Neural progenitor cell (in vitro differentiated cells): Measurements from ENCODE around the gene ALMS1.
"Not testable (repeated sequence)": the region's sequence is repeated elsewhere in the genome, so short reads cannot be mapped to it uniquely, and the experiment has no call there.

Experiments used
- EZH2 ChIP-seq: fragments of 200-600 bp; sonication (generic); IDR thresholded peaks from 2 replicates; pipeline ENCODE4 v1.6.1; 2017; ENCODE audit warnings: antibody characterized with exemption, mild to moderate bottlenecking, moderate library complexity
- TF ChIP-seq, protein P1 (sequence below): fragments of 200-600 bp; sonication (generic); IDR thresholded peaks from 2 replicates; pipeline ENCODE4 v1.5.1; 2017; ENCODE audit warnings: antibody characterized with exemption, mild to moderate bottlenecking

DNA sequence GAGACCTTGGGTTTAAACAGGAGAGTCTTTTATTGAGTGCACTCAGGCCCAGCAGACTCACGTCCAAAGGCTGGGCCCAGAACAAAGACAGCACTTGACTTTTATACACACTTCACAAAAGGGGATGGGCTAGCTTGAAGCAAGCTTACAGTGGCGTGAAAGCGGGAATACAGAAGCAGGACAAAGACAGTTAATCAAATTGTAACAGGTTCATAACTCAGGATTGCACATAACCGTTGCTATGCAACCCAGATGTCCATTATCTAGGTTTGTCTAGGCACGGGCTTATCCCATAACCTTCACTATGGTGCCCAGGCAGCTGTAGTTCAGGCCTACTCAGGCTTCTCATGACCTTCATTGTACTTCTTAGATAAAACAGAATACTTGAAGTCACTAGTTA, 175.2 kb downstream of the ALMS1 start:
- TF ChIP-seq, protein P1, sequence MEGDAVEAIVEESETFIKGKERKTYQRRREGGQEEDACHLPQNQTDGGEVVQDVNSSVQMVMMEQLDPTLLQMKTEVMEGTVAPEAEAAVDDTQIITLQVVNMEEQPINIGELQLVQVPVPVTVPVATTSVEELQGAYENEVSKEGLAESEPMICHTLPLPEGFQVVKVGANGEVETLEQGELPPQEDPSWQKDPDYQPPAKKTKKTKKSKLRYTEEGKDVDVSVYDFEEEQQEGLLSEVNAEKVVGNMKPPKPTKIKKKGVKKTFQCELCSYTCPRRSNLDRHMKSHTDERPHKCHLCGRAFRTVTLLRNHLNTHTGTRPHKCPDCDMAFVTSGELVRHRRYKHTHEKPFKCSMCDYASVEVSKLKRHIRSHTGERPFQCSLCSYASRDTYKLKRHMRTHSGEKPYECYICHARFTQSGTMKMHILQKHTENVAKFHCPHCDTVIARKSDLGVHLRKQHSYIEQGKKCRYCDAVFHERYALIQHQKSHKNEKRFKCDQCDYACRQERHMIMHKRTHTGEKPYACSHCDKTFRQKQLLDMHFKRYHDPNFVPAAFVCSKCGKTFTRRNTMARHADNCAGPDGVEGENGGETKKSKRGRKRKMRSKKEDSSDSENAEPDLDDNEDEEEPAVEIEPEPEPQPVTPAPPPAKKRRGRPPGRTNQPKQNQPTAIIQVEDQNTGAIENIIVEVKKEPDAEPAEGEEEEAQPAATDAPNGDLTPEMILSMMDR: not testable (repeated sequence)
- TF ChIP-seq EZH2: not testable (repeated sequence)
